Activated naive CD8-positive, alpha-beta T cell treated with anti-CD3 and anti-CD28 coated beads for 36 hours (primary cell): ENCODE measurements around the gene NPTXR. TPM values are rescaled to one million over a fixed set of nuclear protein-coding genes. Genes with fewer than 3 reads are reported as not detected.

ENCODE experiments used
- total RNA-seq, 2 experiments: library from RNA; stranded (reverse); gene quantifications; one replicate each; pipeline ENCODE4 v1.2.3, GENCODE V29; 2021

The NPTXR gene
- total RNA-seq, 2 experiments from 2014 or later, result 0.85 to 0.88 TPM

Other genes with a start within 250 kb of the NPTXR start
- under 1 TPM; 0.35 to 0.50 TPM for gene FAM227A, start 187.6 kb downstream of the NPTXR start, total RNA-seq
- gene CBY1, start 187.4 kb downstream of the NPTXR start, total RNA-seq, result 10 to 100 TPM; 11.5 to 11.9 TPM
- gene TOMM22, start 162.1 kb downstream of the NPTXR start, total RNA-seq, result 100 to 1,000 TPM; 193 to 211 TPM
- 10 to 100 TPM; 79.4 to 83.7 TPM for gene JOSD1, start 143.1 kb downstream of the NPTXR start, total RNA-seq
- 10 to 100 TPM; 82.4 TPM for gene GTPBP1, start 138.1 kb downstream of the NPTXR start, total RNA-seq
- gene SUN2, start 88.0 kb downstream of the NPTXR start, total RNA-seq, result 10 to 100 TPM; 72.3 to 74.2 TPM
- 1 to 10 TPM; 6.7 to 7.4 TPM for gene DNAL4, start 49.9 kb downstream of the NPTXR start, total RNA-seq
- gene CBX6, start 28.2 kb upstream of the NPTXR start, total RNA-seq, result 100 to 1,000 TPM; 141 TPM
- gene APOBEC3A, start 113.6 kb upstream of the NPTXR start, total RNA-seq, result not detected
- 1 to 10 TPM; 3.4 TPM for gene APOBEC3B, start 138.3 kb upstream of the NPTXR start, total RNA-seq
- 10 to 100 TPM; 61.6 to 63.1 TPM for gene APOBEC3C, start 170.2 kb upstream of the NPTXR start, total RNA-seq
- gene APOBEC3D, start 177.1 kb upstream of the NPTXR start, total RNA-seq, result 10 to 100 TPM; 23.1 to 24.1 TPM
- gene APOBEC3F, start 196.8 kb upstream of the NPTXR start, total RNA-seq, result 10 to 100 TPM; 19.4 to 20.4 TPM
- gene APOBEC3G, start 233.2 kb upstream of the NPTXR start, total RNA-seq, result 10 to 100 TPM; 44.2 to 44.3 TPM